Panc1 (cell line): ENCODE results near the gene SPATA24.

Experiments used
- CTCF ChIP-seq: fragments of 450-650 bp; IDR thresholded peaks from 2 replicates; pipeline ENCODE4 v1.5.1; 2017; ENCODE audit warnings: mild to moderate bottlenecking
- POLR2AphosphoS5 ChIP-seq: IDR thresholded peaks from 2 replicates; pipeline ENCODE4 v1.6.1; 2012; ENCODE audit warnings: mild to moderate bottlenecking, low read depth, low read length, moderate library complexity
- SIN3A ChIP-seq: IDR thresholded peaks from 2 replicates; pipeline ENCODE4 v1.6.1; 2012; ENCODE audit warnings: low read depth, mild to moderate bottlenecking, low read length, moderate library complexity, borderline replicate concordance; ENCODE audit not compliant: insufficient read depth

GRCh38 chr5:139438707-139439012 lies 34.8 kb upstream of the SPATA24 start:
- no peak for TF ChIP-seq SIN3A
- no peak for TF ChIP-seq CTCF
- TF ChIP-seq POLR2AphosphoS5: no peak
